Measurements from ENCODE around the gene GRID1. TPM values are rescaled to one million over a fixed set of nuclear protein-coding genes. Genes with fewer than 3 reads are reported as not detected.

The GRID1 gene
- total and polyA plus RNA-seq, 10 of the 15 experiments (the other 5 are each of a cell fraction or from before 2014, with no cell fraction given) = 0.04 to 0.62 (median 0.08) TPM; not detected in 5

GRCh38 chr10:85648279-85648754 lies 718.3 kb downstream of the GRID1 start:
- SMC1A ChIA-PET (ENCODE audit: uncharacterized antibody, unreplicated experiment) = no interaction called here
- RAD21 ChIA-PET (ENCODE audit: unreplicated experiment) = no interaction called here
- in situ Hi-C loops (cut with MboI) (no loop called here), intact Hi-C loops (cut with micrococcal nuclease; ENCODE audit: unreplicated experiment) (no loop called here)
- H3K27me3 ChIP-seq (replicated peaks in 1 of 2; ENCODE audit: control insufficient read depth in 2 of 2, insufficient read depth in 2 of 2, low read length in 1 of 2) = no peaks in the 10 kb centered on the region
- POLR2A ChIA-PET = no interaction called here
- no peak overlapping the region for H3K9ac ChIP-seq (ENCODE audit: control insufficient read depth, insufficient read depth, low read length)
- H3K4me3 ChIP-seq = no peak overlapping the region
- FAIRE-seq (no peak), ATAC-seq (no peak), DNase-seq (ENCODE audit: low read depth, low spot score) (no peak)
- no peak overlapping the region for H2AFZ ChIP-seq (ENCODE audit: control insufficient read depth, low read depth, low read length)
- BruUV-seq (replicated peaks) = no TSS peak
- H3K79me2 ChIP-seq (ENCODE audit: control insufficient read depth, insufficient read depth, low read length) = no peaks in the 10 kb centered on the region
- no peaks in the 10 kb centered on the region; the same call in 2 of the 3 replicates for H3K9me3 ChIP-seq (replicated peaks; ENCODE audit: control insufficient read depth, insufficient read depth, low read length)
- H3K4me2 ChIP-seq (ENCODE audit: control insufficient read depth, insufficient read depth) = no peak overlapping the region
- WGBS (ENCODE audit: insufficient coverage, insufficient replicate concordance, low lambda C conversion rate, missing lambda C conversion rate) = 50% methylated on average over 6 of the region's 6 CpGs
- TF ChIP-seq REST (IDR thresholded peaks at IDR 0.05; ENCODE audit: low read depth, low read length) (no peak), FOS (IDR thresholded peaks at IDR 0.05; ENCODE audit: borderline replicate concordance, extremely low read depth, insufficient read length) (no peak), PML (IDR thresholded peaks at IDR 0.05; ENCODE audit: low read length) (no peak), TCF3 (IDR thresholded peaks at IDR 0.05; ENCODE audit: borderline replicate concordance, insufficient read depth, low read depth, low read length) (no peak), NR2F1 (conservative IDR thresholded peaks at IDR 0.05) (no peak), HDAC2 (IDR thresholded peaks at IDR 0.05) (no peak), IRF3 (IDR thresholded peaks at IDR 0.05) (no peak), CREM (IDR thresholded peaks at IDR 0.05; ENCODE audit: low read depth) (no peak), EP300 (IDR thresholded peaks at IDR 0.05; ENCODE audit: borderline replicate concordance in 1 of 2, control insufficient read depth in 1 of 2, low read depth in 2 of 2, low read length in 2 of 2) (no peak), YY1 (IDR thresholded peaks at IDR 0.05; ENCODE audit: low read depth, low read length) (no peak), CUX1 (IDR thresholded peaks at IDR 0.05; ENCODE audit: insufficient replicate concordance, low read depth, low read length) (no peak)
- TF ChIP-seq, protein P1, sequence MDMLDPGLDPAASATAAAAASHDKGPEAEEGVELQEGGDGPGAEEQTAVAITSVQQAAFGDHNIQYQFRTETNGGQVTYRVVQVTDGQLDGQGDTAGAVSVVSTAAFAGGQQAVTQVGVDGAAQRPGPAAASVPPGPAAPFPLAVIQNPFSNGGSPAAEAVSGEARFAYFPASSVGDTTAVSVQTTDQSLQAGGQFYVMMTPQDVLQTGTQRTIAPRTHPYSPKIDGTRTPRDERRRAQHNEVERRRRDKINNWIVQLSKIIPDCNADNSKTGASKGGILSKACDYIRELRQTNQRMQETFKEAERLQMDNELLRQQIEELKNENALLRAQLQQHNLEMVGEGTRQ (IDR thresholded peaks at IDR 0.05; ENCODE audit: borderline replicate concordance, low read depth, low read length) = no peak
- H3K4me1 ChIP-seq (ENCODE audit: control insufficient read depth, insufficient read depth, low read length) = no peaks in the 10 kb centered on the region
- no peaks in the 10 kb centered on the region for H4K20me1 ChIP-seq (ENCODE audit: control insufficient read depth, insufficient read depth)
- no peak overlapping the region for H3K27ac ChIP-seq (ENCODE audit: control insufficient read depth, insufficient read depth)
- no peaks in the 10 kb centered on the region for H3K36me3 ChIP-seq (ENCODE audit: control insufficient read depth in 2 of 2, insufficient read depth in 2 of 2, low read length in 1 of 2)
- CTCF ChIA-PET = no interaction called here
